Tracheal epithelial cell (primary cell): ENCODE results near the gene CGA. TPM values are rescaled to one million over a fixed set of nuclear protein-coding genes. Genes with fewer than 3 reads are reported as not detected.

Source experiments
- total RNA-seq: library from RNA; depleted of rRNA; stranded (reverse); fragments of >200 nt; gene quantifications from 2 replicates; pipeline ENCODE4 v1.2.1, GENCODE V29; 2014

CGA gene
- total RNA-seq, result not detected in 2 replicates

DNA sequence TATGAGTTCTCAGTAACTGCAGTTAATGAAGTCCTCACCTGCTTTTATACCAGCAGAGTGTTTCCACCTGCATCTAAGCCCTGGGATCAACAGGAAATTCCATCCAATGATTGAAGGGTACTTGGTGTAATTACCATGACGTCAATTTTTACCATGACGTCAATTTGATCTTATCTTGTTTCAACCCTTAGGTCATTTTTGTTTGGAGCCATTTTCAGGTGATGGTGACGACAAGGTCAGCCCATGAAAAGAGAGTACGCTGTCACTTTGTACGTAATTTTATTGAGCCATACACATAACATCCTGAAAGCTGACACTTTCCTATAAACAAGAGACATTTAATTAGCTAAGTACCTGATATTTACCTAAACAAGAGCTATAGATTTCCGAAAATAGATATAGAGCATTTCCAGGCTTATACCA, at the start of gene CGA:
CGA (minus strand) TSS at position 20 of the 423 bp plus-strand sequence. CDS start 6,906 bp downstream, outside the sequence.

Other genes starting within 250 kb of the CGA start
- not detected in 2 replicates for gene HTR1E, start 157.6 kb downstream of the CGA start, total RNA-seq
- 27.9 and 28.9 TPM in 2 replicates for gene ZNF292, start 60.5 kb upstream of the CGA start, total RNA-seq
- gene SMIM8, start 227.5 kb upstream of the CGA start, total RNA-seq, result 2.9 and 4.3 TPM in 2 replicates
- not detected in 2 replicates for gene GJB7, start 234.2 kb upstream of the CGA start, total RNA-seq
- gene C6orf163, start 249.7 kb upstream of the CGA start, total RNA-seq, result 1.4 TPM in 1 of 2 replicates, not detected in the other